ENCODE results near the gene ELL. TPM values are rescaled to one million over a fixed set of nuclear protein-coding genes. Genes with fewer than 3 reads are reported as not detected.

Gene ELL
- total and polyA plus RNA-seq, 2 donors (not counting 3 experiments of a cell fraction or from before 2014, with no cell fraction given) = 9.9 to 18.2 TPM

GRCh38 chr19:18566953-18567352 lies 45.1 kb upstream of the ELL start:
- H3K36me3 ChIP-seq (ENCODE audit: control insufficient read depth in 2 of 2, extremely low read depth in 1 of 2, insufficient read depth in 2 of 2, low read length in 2 of 2) = peaks cover 11 to 34% of the 10 kb centered on the region in 2 experiments
- H3K4me2 ChIP-seq (ENCODE audit: insufficient read depth, low read length) = no peak overlapping the region
- H2AFZ ChIP-seq (ENCODE audit: low read depth, low read length) = no peak overlapping the region
- no peak for DNase-seq (ENCODE audit: low read depth, low spot score)
- no peaks in the 10 kb centered on the region for H3K27me3 ChIP-seq (ENCODE audit: control insufficient read depth in 2 of 2, insufficient read depth in 2 of 2, low read length in 2 of 2)
- no peak overlapping the region for H3K9ac ChIP-seq (replicated peaks; ENCODE audit: extremely low read depth, insufficient read depth, low read length)
- no peak for FAIRE-seq
- TF ChIP-seq JUN (IDR thresholded peaks at IDR 0.05; ENCODE audit: borderline replicate concordance, insufficient read depth, insufficient read length, low read depth) (no peak), GATA2 (IDR thresholded peaks at IDR 0.05; ENCODE audit: insufficient read depth, insufficient read length, low read depth, low read length) (no peak), POLR2AphosphoS5 (IDR thresholded peaks at IDR 0.05; ENCODE audit: insufficient read depth, low read depth, low read length) (no peak), MYC (IDR thresholded peaks at IDR 0.05; ENCODE audit: low read depth, low read length) (no peak), EZH2 (IDR thresholded peaks at IDR 0.05; ENCODE audit: borderline replicate concordance, low read depth, low read length, severe bottlenecking) (no peak), FOS (IDR thresholded peaks at IDR 0.05; ENCODE audit: borderline replicate concordance, insufficient read depth, low read length) (no peak), POLR2A (IDR thresholded peaks at IDR 0.05; ENCODE audit: low read depth, low read length) (no peak)
- TF ChIP-seq, protein P1, sequence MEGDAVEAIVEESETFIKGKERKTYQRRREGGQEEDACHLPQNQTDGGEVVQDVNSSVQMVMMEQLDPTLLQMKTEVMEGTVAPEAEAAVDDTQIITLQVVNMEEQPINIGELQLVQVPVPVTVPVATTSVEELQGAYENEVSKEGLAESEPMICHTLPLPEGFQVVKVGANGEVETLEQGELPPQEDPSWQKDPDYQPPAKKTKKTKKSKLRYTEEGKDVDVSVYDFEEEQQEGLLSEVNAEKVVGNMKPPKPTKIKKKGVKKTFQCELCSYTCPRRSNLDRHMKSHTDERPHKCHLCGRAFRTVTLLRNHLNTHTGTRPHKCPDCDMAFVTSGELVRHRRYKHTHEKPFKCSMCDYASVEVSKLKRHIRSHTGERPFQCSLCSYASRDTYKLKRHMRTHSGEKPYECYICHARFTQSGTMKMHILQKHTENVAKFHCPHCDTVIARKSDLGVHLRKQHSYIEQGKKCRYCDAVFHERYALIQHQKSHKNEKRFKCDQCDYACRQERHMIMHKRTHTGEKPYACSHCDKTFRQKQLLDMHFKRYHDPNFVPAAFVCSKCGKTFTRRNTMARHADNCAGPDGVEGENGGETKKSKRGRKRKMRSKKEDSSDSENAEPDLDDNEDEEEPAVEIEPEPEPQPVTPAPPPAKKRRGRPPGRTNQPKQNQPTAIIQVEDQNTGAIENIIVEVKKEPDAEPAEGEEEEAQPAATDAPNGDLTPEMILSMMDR (IDR thresholded peaks at IDR 0.05; ENCODE audit: extremely low read depth in 1 of 2, insufficient read depth in 1 of 2, low read depth in 1 of 2, low read length in 2 of 2) = no peak
- TF ChIP-seq, protein P2, sequence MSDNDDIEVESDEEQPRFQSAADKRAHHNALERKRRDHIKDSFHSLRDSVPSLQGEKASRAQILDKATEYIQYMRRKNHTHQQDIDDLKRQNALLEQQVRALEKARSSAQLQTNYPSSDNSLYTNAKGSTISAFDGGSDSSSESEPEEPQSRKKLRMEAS (IDR thresholded peaks at IDR 0.05; ENCODE audit: insufficient read depth, insufficient read length) = no peak
- intact Hi-C loops (cut with micrococcal nuclease) (no loop called here), dilution Hi-C loops (cut with MboI; ENCODE audit: extremely low pct_ligation_motif_present, low sequenced_read_pairs) (no loop called here)
- H3K4me3 ChIP-seq (replicated peaks in 1 of 3; ENCODE audit: insufficient read depth in 1 of 3, low read depth in 1 of 3, low read length in 3 of 3) = no peak overlapping the region
- no peak overlapping the region for H3K27ac ChIP-seq (ENCODE audit: insufficient read depth, low read depth, low read length)
- no peaks in the 10 kb centered on the region for H3K9me3 ChIP-seq (replicated peaks; ENCODE audit: control insufficient read depth, insufficient read depth, low read length)
- no TSS peak for BruUV-seq (replicated peaks)
- POLR2A ChIA-PET = no interaction called here
- peaks cover 10% of the 10 kb centered on the region for H3K4me1 ChIP-seq (ENCODE audit: control insufficient read depth, extremely low read depth, insufficient read depth, low read length)
- peaks cover 4% of the 10 kb centered on the region for H3K79me2 ChIP-seq (ENCODE audit: control insufficient read depth, insufficient read depth, low read length)
- no peaks in the 10 kb centered on the region for H3K9me1 ChIP-seq (replicated peaks; ENCODE audit: control insufficient read depth, extremely low read depth, insufficient read depth, low read length)
- H4K20me1 ChIP-seq (replicated peaks; ENCODE audit: control insufficient read depth, extremely low read depth, insufficient read depth, low read length) = no peaks in the 10 kb centered on the region
- CTCF ChIA-PET = no interaction called here
